COLO829 (cell line): ENCODE measurements around the gene RBCK1.
"Not testable (repeated sequence)": the region's sequence is repeated elsewhere in the genome, so short reads cannot be mapped to it uniquely, and the experiment has no call there.

ENCODE experiments used
- DNase-seq: peaks from one replicate; pipeline ENCODE4 v3.0.0; 2012; ENCODE audit warnings: low spot score

The RBCK1 gene

DNA sequence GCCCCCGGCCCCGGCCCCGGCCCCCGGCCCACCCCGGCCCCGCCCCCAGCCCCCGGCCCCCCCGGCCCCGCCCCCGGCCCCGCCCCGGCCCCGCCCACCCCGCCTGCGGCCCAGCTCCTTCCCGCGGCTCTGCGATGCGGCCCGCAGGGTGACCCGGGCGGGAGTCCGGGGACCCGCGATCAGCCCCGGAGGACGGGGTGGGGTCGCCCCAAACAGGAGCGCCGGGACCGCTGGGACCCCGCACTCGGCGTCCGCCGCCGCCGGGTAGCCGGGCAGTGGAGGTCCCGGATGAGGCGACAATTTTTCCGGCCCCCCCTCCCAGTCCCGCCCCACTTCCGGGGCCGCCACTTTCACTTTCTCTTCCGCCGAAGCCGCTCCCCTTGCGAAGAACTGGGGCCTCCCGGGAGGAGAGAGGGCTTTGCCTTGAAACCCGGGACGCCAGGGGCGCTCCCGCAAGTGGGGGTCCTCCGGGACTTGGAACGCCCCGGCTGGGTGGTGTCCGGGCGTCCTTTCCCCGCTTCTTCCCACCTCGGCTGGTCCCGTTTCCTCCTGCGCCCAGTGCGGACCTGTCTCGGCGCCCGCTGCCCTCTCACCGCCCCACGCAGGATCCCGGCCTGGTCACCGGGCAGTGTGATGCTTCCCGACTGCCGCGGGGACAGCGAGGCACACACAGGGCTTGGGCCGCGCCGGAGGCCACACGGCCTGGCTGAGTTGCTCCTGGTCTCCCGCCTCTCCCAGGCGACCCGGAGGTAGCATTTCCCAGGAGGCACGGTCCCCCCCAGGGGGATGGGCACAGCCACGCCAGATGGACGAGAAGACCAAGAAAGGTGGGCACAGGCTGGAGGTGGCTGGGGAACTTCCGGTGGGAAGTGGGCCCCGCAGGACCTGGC lies at the start of gene RBCK1:
RBCK1 (plus strand) TSS at position 347 of the 890 bp plus-strand sequence; CDS start at position 806, 459 bp downstream.
- DNase-seq, result peak; percentile 96

DNA sequence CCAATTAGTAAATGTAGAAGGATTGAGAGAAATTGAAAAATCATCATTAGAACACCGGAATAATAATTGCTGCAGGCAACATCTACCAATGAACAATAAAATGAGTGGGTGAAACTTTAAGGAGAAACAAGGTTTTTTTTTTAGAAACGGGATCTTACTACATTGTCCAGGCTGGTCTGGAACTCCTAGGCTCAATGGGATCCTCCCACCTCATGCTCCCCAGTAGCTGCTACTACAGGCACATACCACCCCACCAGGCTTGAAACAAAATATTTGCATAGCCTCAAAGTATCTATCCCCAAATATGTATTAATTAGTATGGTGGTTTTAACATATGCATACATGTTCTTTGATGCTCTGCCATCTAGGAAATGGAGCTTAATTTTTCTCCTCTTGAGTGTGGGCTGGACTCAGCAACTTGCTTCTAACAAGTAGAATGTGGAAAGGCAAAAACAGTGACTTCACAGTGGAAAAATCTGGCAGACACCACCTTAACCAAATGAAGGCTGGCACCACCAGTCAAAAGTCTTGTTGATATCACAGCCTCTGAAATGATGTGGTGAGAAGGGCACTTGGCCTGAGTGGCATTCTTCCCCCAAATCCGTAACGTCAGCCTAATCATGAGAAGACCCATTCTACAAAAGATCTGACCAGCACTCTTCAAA lies 49.1 kb upstream of the RBCK1 start:
- DNase-seq, result no peak

DNA sequence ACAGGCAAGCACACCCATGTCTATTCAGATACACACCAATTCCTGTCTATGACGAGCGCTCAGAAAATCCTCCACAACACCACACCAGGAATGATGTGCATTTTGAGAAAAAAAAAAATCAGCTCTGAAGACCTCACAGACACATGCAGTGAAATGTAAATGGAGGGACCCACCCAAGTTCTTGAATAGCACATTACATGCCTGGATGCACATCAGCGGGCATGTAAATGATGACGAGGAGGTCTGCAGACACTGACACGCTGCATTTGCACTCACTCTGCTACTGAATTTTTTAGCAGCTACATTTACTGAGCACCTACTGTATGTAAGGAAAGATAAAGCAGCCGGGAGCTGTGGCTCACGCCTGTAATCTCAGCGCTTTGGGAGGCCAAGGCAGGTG lies 46.5 kb upstream of the RBCK1 start:
- no peak for DNase-seq

DNA sequence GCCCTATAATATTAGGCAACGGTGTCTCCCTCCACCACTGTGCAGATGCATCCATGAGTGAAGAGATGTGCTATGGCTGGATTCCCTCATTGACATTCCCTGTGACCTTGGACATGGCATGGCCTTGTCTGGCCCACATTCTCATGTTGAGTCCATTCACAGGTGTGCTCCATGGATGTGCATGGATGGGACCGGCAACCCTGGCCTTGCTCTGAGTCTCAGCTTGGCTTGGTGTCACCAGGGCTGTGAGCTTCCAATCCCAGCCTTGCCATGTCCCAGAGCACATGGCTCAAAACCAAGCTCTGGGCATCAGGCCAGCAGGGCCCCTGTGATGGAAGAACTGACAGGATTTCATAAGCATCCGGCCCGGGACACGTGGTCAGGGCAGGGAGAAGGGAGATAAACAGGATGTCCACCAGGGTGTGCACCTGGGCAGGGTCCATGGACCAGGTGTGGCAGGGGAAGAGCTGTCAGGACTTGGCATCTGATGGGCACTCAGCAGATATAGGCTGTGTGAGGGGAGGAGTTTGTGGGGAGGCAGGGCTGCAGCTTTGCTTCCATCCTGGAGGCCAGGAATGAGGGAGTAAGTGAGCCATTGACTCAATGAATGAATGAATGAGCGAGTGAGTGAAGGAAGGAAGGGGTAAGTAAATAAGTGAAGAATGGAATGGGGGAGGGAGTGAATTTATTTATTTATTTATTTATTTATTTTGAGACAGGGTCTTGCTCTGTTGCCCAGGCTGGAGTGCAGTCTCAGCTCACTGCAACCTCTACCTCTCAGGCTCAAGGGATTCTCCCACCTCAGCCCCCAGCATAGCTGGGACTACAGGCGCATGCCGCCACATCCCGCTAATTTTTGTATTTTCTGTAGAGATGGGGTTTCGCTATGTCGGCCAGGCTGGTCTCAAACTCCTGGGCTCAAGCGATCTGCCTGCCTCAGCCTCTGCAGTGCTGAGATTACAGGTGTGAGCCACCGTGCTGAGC lies 45.5 kb upstream of the RBCK1 start:
- DNase-seq, result peak; percentile 78

DNA sequence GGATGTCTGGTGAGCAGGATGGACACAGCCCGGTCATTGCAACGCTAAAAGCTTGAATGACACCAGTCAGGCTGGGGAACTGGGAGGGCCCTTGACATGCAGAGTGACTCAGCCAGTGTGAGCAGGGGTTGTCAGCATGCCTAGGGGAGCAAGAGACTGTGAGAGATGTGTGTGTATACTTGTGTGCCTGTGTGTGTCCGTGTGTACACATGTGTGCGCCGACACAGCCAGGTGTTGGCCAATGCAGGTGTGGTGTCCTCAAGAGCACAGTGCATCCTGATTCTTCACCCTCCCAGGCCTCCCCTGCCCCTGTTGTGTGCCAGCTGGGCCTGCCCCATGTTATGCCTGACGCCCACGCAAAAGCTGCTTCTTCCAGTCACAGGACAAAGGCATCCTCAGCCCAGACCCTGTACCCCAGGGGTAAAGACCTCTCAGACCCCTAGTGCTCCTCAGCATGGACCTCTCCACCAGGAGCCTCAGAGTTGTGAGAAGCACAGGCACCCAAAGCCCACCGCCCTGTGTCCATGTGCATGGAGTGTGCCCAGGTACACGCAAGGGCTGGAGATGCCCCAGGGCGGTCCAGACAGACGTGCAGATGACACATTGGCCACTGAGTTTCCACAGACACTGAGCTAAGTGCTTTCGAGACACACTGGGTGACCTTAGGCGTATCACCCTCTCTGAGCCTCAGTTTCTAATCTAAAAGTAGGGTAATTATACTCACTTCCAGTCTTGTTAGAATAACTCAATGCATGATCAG lies 44.6 kb upstream of the RBCK1 start:
- no peak for DNase-seq

DNA sequence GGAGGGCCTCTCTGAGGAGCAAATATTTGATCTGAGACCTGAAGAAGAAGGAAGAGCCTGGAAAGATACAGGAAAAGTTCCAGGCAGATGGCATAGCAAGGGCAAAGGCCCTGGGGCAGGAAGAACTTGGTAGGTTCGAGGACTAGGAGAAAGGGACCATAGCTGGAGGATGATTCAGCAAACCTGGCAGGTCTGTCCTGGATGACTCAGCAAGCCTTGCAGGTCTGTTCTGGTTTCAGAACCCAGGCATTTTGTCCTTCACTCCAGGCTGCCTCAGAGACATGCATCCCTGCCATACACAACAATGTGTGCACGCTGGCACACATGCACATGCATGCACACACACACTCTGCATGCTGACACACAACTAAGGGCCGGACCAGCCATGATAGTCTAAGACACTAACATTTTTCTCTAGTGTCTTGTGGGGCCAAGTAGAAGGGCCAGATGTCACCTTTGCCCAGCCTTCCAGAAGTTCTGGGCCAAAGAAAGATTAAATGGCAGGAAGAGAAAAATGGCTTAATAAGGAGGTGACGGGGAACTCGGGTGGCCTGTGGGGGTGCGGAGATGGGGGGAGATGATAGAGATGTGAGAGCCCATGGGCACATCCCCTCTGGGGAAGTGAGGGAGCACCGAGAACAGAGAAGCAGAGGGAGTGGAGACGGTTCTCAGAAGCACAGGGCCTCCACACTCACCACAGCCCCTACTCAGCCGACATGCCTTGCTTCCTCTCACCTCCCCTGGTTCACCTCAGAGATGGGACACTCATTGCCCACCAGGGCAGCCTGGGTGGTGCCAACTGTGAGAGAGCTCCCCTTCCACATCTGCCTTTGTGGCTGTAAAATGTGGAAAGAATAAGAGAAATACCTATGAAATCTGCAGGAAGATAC lies 42.9 kb upstream of the RBCK1 start:
- DNase-seq, result no peak

DNA sequence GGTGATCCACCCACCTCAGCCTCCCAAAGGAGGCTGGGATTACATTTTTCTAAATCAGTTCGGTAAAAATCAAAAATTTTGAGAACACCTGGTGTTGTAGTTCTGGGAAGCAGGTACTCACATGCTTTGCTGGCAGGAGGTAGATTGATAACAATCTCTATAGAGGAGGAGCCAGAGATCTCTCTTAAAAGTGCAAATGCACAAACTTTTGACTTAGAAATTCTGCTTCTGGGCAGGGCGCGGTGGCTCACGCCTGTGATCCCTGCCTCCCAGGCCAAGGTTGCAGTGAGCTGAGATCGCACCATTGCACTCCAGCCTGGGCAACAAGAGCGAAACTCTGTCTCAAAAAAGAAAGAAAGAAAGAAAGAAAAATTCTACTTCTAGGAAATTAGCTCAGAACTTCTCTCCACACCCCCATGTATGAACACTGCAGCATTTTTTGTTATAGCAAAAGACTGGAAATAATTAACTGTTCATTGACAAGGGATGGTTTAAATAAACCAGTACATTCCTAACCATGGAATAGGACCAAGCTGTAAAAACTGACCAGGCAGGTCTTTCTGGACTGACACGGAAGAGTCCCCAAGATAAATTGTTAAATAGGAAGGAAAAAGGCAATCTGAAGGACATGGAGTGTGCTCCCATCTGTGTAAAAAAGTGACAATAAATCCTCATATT lies 41.9 kb upstream of the RBCK1 start:
- no peak for DNase-seq

DNA sequence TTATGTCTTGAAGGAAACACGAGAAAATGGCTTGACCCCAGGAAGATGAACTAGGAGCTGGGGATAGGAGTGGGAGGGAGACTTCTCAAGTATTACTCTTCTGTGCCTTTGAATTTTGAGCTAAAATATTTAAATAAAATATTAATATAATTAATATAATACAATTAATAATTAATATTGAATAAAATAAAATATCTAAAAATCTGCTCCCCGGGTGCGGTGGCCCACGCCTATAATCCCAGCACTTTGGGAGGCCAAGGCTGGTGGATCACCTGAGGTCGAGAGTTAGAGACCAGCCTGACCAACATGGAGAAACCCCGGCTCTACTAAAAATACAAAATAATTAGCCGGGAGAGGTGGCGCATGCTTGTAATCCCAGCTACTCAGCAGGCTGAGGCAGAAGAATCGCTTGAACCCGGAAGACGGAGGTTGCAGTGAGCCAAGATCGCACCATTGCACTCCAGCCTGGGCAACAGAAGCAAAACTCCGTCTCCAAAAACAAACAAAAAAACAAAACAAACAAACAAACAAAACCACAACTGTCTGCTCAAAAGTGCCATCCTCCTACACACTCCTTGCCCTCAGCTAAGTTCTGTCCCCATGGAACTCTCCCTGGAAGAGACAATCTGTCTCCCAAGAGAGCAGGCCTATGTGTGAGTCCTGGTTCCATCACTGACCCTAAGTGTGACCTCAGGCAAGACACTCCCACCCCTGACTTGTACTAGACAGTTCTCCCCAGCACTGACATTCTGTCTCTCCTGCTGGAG lies 41.2 kb upstream of the RBCK1 start:
- no peak for DNase-seq

DNA sequence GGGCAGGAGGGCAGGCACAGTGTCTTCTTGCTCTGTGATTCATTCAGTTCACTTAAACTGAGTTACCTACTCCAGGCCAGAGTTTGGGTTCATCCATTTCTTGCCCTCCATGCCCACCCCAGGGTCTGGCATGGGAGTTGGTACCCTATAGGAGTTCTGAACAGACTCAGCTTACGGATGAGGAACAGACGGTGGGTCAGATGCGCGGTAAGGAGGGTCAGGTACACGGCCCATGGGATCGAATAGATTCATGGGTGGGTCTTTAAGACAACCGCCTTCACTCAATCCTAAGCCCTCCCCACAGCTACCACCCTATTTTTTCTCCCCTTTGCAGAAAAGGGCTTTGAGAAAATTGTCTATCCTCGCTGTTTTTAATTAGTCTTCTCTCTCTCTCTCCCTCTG lies 40.6 kb upstream of the RBCK1 start:
- no peak for DNase-seq

DNA sequence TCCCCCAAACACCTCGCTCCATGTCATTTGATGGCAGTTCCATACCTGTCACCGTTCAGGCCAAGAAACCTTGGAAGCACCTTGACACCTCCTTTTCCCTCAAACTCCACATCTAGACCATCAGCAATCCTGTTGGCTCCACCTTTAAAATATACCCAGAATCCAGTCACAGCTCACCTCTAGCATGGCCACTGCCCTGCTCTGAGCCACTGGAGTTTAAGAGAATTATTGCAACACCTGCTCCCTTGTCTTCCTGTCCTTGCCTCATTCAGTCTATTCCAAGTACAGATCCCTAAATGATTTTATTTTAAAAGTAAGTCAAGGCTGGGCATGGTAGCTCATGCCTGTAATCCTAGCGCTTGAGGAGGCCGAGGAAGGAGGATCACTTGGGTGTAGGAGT lies 39.2 kb upstream of the RBCK1 start:
- no peak for DNase-seq

DNA sequence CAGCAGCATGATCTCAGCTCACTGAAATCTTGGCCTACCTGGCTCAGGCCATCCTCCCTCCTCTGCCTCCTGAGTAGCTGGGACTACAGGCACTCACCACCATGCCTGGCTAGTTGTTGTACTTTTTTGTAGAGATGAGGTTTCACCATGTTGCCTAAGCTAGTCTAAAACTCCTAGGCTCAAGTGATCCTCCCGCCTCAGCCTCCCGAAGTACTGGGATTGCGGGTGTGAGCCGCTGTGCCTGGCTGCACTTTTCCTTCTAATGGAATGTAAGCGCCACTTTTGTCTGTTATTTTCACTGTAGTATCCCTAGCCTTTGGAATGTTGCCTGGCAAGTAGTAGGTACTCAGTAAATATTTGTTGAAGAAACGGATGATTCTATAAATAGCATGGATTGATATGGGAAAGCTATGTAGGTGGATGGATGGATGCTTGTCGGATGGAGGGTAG lies 37.9 kb upstream of the RBCK1 start:
- DNase-seq, result no peak

DNA sequence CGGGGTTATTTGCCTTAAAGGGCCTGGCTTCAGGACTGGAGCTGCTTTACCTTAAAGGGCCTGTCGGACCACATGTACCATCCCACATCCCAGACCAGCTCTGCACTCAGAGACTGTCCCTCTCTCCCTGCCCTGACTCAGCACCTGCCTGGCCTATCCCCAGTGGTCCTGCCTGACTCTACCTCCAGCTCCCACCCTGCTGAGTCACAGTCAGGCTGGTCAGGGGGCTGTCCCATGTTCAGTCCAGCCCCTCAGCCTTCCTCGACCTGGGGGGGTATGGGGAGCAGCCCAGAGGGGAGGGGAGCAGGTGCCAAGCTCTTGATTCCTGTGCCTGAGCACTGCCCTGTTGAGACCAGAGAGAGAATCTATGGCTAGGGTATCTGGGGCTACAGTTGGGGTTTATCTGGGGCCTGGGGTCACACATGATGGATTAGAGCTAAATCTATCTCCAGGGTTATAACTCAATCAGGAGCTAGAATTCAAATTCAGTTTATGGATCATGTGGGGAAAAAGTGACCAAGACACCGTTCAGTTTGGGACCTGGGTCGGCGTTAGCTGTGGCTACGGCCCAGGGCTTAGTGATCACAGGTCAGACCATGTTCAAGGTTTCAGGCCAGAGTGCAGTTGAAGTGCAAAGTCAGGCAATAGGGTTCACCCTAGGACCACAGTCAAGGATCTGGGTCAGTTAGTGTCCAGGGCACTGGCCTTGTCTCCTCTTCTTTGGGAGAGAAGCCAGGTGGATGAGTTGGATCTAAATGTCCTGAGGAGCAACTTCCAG lies 36.9 kb upstream of the RBCK1 start:
- no peak for DNase-seq

DNA sequence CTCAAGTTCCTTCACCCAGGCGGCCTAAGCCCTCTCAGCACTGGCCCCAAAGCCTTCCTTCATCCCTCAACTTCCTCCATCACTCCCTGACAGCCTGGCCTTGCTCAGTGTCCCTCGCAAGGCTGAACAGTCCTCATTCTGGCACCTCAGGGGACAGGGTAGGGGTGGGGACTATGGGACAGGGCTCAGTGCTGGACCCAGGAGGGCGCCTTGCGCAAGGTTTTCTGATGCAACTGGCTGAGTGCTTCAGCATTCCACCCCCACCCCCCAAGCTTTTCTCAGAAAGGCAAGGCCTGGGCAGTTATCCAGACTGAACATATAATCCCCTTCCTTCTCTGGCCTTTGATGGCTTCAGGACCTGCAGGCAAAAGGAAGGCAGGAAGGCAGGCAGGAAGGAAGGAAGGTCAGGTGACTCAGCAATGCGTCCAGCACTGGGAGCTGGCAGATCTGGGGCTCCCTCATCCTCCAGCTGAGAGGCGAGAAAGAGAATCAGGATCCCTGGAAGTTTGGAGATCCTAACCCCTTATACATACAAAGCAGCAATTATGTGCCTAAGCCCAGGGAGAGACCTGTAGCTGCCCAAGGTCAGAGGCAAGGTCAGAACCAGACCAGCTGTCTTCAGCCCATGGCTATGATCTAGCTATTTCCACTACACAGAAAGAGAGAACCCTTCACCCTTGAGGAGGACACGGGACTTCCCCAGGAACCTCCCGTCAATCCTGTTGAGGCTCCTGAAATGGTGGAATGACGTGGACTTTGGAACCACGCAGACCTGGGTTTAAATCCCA lies 36.1 kb upstream of the RBCK1 start:
- peak; percentile 81 for DNase-seq

DNA sequence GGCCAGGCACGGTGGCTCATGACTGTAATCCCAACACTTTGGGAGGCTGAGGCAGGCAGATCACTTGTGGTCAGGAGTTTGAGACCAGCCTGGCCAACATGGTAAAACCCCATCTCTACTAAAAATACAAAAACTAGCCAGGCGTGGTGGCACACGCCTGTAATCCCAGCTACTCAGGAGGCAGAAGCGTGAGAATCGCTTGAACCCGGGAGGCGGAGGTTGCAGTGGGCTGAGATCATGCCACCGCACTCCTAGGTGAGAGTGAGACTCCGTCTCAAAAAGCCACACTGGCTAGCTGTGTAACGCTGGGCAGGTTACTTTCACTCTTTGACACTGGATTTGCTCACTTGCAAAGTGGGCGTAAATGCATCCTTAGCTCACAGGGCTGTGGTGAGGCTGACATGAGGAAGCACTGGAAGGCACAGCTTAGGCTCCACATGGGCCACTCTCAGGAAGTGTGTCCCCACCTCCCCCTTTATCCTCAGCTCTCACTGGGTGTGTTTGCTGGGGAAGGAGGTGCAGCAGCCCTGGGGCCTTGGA lies 35.5 kb upstream of the RBCK1 start:
- not testable (repeated sequence) for DNase-seq

DNA sequence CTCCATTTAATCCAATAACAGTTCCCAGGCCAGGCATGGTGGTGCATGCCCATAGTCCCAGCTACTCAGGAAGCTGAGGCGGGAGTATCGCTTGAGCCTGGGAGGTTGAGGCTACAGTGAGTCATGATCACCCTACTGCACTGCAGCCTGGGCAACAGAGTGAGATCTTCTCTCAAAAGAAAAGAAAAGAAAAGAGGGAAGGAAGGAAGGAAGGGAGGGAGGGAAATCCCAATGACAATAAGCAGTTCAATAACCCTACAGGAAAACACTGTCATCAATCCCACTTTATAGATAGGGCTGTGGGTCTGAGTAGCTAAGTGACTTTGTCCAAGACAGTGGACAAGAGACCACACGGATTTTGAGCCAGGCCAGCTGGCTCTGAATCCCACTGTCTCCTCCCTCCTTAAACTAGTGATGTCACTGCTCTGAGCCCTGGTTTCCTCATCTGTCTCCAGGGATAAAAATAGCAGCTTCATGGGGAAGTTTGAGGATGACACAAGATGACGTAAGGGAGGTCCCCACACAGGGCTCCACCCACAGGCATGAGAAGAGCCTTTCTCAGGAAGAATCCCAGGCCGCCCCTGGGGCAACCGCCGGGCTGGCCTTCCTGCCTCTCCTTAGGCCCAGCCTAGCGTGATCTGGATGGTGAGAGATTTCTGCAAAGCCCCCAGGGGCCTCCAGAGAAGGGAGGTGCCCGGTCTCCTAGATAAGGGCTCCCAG lies 34.8 kb upstream of the RBCK1 start:
- peak; percentile 76 for DNase-seq

DNA sequence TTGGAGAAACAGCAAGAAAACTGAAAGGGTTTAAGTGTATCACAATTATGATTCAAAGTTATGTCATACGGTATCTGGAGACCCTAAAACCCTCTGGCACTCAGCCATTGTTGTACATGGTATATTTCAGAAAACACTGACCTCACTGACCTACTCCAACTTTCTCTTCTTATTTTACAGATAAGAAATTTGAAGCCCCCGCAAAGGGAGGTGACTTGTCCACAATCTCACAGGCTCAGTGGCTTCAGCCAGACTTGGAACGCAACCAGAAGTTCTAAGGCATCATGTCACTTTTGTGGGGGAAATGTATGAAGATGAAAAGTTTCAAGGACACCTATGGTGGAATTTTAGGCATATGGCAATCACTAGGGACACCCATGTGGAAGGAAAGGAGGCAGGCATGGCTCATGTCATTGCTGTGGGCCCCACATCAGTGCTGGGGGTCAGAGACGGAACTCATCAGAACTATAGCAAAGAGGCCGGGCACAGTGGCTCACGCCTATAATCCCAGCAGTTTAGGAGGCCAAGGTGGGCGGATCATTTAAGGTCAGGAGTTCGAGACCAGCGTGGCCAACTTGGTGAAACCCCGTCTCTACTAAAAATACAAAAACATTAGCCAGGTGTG lies 32.7 kb upstream of the RBCK1 start:
- no peak for DNase-seq
